Loucy (cell line): ENCODE data around the gene HSD17B12.
A peak's percentile ranks its signal among the peaks of the same experiment; 100 is the strongest.

ENCODE experiments used
- H2AFZ ChIP-seq: fragments of 200-600 bp; sonication (generic); 2 replicates; pipeline ENCODE4 v1.6.0; 2016; ENCODE audit warnings: antibody characterized with exemption, mild to moderate bottlenecking, low read length, moderate library complexity
- H3F3A ChIP-seq: fragments of 200-600 bp; 2 replicates; pipeline ENCODE4 v1.6.0; 2016; ENCODE audit warnings: antibody characterized with exemption, low read depth, mild to moderate bottlenecking
- H3K27me3 ChIP-seq: fragments of 200-600 bp; sonication (generic); 2 replicates; pipeline ENCODE4 v1.6.1; 2014; ENCODE audit warnings: low read length, mild to moderate bottlenecking; ENCODE audit not compliant: insufficient read depth, poor library complexity, severe bottlenecking
- H3K36me3 ChIP-seq: fragments of 200-600 bp; sonication (generic); 2 replicates; pipeline ENCODE4 v1.6.1; 2016; ENCODE audit warnings: low read length; ENCODE audit not compliant: insufficient read depth
- H3K4me1 ChIP-seq: fragments of 200-600 bp; sonication (generic); 2 replicates; pipeline ENCODE4 v1.5.1; 2014; ENCODE audit warnings: low read length, mild to moderate bottlenecking; ENCODE audit not compliant: insufficient read depth, poor library complexity, severe bottlenecking
- H3K4me2 ChIP-seq: fragments of 200-600 bp; sonication (generic); 2 replicates; pipeline ENCODE4 v1.6.0; 2014; ENCODE audit warnings: antibody characterized with exemption, low read length, low read depth, mild to moderate bottlenecking; ENCODE audit not compliant: poor library complexity, severe bottlenecking
- H3K4me3 ChIP-seq: fragments of 200-600 bp; sonication (generic); 2 replicates; pipeline ENCODE4 v1.5.1; 2014; ENCODE audit warnings: low read length, mild to moderate bottlenecking, mixed read lengths; ENCODE audit not compliant: poor library complexity, severe bottlenecking
- H3K79me2 ChIP-seq: fragments of 200-600 bp; sonication (generic); 2 replicates; pipeline ENCODE4 v1.6.1; 2014; ENCODE audit warnings: low read length; ENCODE audit not compliant: insufficient read depth
- H3K9ac ChIP-seq: fragments of 200-600 bp; sonication (generic); 2 replicates; pipeline ENCODE4 v1.6.0; 2014; ENCODE audit warnings: mild to moderate bottlenecking, low read depth, low read length, moderate library complexity; ENCODE audit not compliant: poor library complexity, severe bottlenecking
- H3K9me2 ChIP-seq: fragments of 200-600 bp; sonication (generic); replicated peaks from 2 replicates; pipeline ENCODE4 v1.6.1; 2016; ENCODE audit warnings: low read depth, low read length, mixed read lengths
- H3K9me3 ChIP-seq: fragments of 200-600 bp; sonication (generic); 2 replicates; pipeline ENCODE4 v1.6.1; 2014; ENCODE audit warnings: mild to moderate bottlenecking, antibody characterized with exemption, low read length, low read depth; ENCODE audit not compliant: insufficient read depth
- H4K20me1 ChIP-seq: fragments of 200-600 bp; sonication (generic); 2 replicates; pipeline ENCODE4 v1.6.0; 2014; ENCODE audit warnings: antibody characterized with exemption, low read length, mild to moderate bottlenecking; ENCODE audit not compliant: insufficient read depth, poor library complexity, severe bottlenecking
- EZH2phosphoT487 ChIP-seq: fragments of 200-600 bp; IDR thresholded peaks from 2 replicates; pipeline ENCODE4 v1.6.1; 2018; ENCODE audit warnings: antibody characterized with exemption, mild to moderate bottlenecking, moderate library complexity, borderline replicate concordance
- TF ChIP-seq, protein P1 (sequence below): fragments of 200-600 bp; sonication (generic); conservative IDR thresholded peaks from 2 replicates; pipeline ENCODE4 v1.5.1; 2014; ENCODE audit warnings: mild to moderate bottlenecking, antibody characterized with exemption, low read length

The HSD17B12 gene

DNA sequence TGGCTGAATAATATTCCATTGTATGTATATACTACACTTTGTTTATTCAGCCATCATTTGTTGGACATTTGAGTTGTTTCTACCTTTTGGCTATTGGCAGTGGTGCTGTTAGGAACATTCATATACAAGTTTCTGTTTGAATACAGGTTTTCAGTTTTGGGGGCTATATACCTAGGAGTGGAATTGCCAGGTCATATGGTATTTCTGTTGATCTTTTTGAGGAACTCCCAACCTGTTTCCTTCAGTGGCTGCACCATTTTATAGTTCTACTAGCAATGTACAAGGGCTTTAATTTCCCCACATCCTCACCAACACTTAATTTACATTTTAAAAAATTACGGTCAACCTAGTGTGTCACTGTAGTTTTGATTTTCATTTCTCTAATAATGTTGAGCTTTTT is 54.6 kb downstream of the HSD17B12 start:
- Histone ChIP-seq H3K9ac (no peak overlapping the region), H3K27me3 (no peaks in the 10 kb centered on the region), H4K20me1 (no peaks in the 10 kb centered on the region), H3K9me2 (no peaks in the 10 kb centered on the region), H3K4me1 (peaks cover 46% of the 10 kb centered on the region), H3F3A (0 out of 2 replicates have a peak, but pooled peaks cover 6% of the 10 kb centered on the region), H3K36me3 (no peaks in the 10 kb centered on the region; the same call in 1 of the 2 replicates), H3K79me2 (0 out of 2 replicates have a peak, but pooled peaks cover 6% of the 10 kb centered on the region), H3K4me2 (no peak overlapping the region), H3K9me3 (no peaks in the 10 kb centered on the region), H2AFZ (no peak overlapping the region), H3K4me3 (no peak overlapping the region)
- TF ChIP-seq, protein P1, sequence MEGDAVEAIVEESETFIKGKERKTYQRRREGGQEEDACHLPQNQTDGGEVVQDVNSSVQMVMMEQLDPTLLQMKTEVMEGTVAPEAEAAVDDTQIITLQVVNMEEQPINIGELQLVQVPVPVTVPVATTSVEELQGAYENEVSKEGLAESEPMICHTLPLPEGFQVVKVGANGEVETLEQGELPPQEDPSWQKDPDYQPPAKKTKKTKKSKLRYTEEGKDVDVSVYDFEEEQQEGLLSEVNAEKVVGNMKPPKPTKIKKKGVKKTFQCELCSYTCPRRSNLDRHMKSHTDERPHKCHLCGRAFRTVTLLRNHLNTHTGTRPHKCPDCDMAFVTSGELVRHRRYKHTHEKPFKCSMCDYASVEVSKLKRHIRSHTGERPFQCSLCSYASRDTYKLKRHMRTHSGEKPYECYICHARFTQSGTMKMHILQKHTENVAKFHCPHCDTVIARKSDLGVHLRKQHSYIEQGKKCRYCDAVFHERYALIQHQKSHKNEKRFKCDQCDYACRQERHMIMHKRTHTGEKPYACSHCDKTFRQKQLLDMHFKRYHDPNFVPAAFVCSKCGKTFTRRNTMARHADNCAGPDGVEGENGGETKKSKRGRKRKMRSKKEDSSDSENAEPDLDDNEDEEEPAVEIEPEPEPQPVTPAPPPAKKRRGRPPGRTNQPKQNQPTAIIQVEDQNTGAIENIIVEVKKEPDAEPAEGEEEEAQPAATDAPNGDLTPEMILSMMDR: no peak
- no peak for TF ChIP-seq EZH2phosphoT487

DNA sequence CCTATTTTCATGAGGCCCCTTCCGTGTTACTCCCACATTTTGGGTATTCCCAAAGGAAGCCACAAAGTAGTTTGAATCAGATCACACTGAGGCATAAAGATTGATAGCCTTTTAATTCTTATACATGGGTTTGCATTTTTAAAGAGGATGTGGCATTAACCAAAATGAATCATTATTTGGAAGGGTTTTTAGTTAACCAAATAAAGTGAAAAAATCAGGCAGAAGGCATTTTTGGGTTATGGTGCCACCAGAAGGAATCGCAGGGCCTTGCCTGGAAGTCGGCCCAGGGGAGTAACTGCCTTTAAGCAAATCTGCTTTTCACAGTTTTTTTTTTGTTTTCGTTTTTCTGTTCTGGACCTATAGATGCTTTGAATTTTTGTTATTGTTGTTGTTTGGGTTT is 55.4 kb downstream of the HSD17B12 start:
- Histone ChIP-seq H2AFZ (peak overlapping the region; percentile 59), H3K9me3 (no peaks in the 10 kb centered on the region), H3K4me2 (peak overlapping the region; percentile 77), H3K79me2 (peaks cover 9% of the 10 kb centered on the region; the same call in 1 of the 2 replicates), H4K20me1 (no peaks in the 10 kb centered on the region), H3K4me1 (peaks cover 55% of the 10 kb centered on the region), H3K4me3 (peak overlapping the region; percentile 47), H3K27me3 (no peaks in the 10 kb centered on the region), H3K36me3 (no peaks in the 10 kb centered on the region; the same call in 1 of the 2 replicates), H3F3A (0 out of 2 replicates have a peak, but pooled peaks cover 6% of the 10 kb centered on the region), H3K9me2 (no peaks in the 10 kb centered on the region), H3K9ac (peak overlapping the region; percentile 80)
- TF ChIP-seq, protein P1: no peak
- no peak for TF ChIP-seq EZH2phosphoT487

DNA sequence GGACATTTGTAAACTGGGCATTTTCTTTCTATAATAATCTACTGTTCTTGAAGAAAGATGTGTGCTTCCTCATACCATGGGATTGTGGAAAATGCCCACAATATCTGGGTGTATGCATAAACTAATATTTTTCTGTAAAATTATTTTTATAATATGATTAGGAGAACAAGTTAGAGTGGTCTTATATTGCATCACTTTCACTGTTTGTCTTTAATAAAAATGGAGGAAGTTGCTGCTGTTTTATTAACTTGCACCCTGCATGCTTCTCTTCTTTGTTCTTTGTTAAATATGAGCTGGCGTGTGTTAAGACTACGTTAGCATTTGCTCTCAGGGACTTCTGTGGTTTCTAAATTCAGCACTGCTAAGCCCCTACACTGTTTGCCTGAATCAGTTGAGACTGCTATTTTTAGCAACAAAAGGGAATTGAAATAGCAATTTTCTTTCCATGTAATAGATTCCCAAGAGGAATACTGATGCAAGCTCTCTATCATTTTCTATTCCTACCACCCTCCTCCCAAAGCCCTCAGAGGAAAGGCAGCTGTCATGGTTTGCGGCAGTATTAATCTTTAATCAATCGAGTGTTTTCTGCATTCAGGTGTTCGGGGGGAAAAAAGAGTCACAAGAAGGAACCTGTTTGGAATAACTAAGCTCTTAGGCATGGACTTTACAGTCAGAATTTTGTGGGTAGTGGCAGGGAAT is 56.1 kb downstream of the HSD17B12 start:
- no peak for TF ChIP-seq EZH2phosphoT487
- TF ChIP-seq, protein P1: no peak
- Histone ChIP-seq H2AFZ (peak overlapping the region; percentile 59), H3K4me2 (peak overlapping the region; percentile 77), H3K36me3 (no peaks in the 10 kb centered on the region; the same call in 1 of the 2 replicates), H3K9me2 (no peaks in the 10 kb centered on the region), H3K27me3 (no peaks in the 10 kb centered on the region), H3K4me1 (peaks cover 55% of the 10 kb centered on the region), H3K9me3 (no peaks in the 10 kb centered on the region), H3K79me2 (peaks cover 9% of the 10 kb centered on the region; the same call in 1 of the 2 replicates), H3F3A (0 out of 2 replicates have a peak, but pooled peaks cover 6% of the 10 kb centered on the region), H3K4me3 (peak overlapping the region; percentile 47), H3K9ac (peak overlapping the region; percentile 80), H4K20me1 (no peaks in the 10 kb centered on the region)
